Measurements from ENCODE around the gene ADCY9.
"Not testable (repeated sequence)": the region's sequence is repeated elsewhere in the genome, so short reads cannot be mapped to it uniquely, and the experiment has no call there.

Gene ADCY9

DNA sequence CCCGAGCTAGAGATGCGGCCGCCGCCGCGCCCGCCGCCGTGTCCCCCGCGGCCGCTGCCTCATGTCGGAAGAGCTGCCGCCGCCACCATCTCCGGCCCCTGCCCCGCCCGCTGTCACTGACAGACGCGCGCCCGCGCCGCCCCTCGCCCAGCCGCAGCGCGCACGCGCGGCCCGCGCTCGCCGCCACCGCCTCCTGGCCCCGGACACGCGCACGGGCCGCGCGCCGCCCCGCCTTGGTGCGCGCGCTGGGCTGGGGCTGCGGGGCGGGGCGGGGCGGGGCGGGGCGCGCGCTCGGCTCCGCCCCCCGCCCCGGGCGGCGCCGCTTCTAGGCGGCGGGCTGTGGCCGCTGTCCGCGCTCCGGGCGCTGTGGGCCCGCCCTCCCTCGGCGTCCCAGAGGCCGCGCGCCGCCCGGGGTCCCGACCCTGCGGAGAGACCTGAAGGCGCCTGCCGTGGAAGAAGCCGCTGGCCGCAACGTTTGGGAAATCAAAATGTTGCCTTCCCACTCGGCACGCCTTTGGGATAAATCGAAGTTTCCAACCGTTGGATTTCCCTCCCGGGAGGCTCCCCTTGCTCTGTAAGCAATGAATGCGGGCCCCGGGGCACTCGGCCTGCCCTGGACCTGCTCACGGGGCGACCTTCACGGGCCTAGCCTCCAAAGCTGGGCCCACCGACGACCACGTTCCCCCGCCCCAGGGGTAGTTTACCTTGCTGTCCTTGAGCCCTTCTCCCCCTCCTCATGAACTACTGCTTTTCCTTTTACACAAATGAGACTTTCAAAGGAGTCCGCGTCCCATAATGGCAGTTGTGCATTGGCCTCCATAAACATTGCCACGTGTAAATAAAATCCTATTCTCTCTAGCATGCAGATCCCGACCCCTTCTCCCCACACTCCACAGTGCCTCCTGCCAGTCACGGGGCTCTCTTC is at the start of gene ADCY9:
TSS of gene ADCY9 (minus strand) at position 118 of the 925 bp plus-strand sequence. CDS start 1,000 bp downstream, outside the sequence.
- DNase-seq (ENCODE audit: low read depth), result peak; percentile 66

GRCh38 chr16:4160658-4161430 is 44.6 kb upstream of the ADCY9 start:
- DNase-seq (ENCODE audit: low read depth), result no peak

DNA sequence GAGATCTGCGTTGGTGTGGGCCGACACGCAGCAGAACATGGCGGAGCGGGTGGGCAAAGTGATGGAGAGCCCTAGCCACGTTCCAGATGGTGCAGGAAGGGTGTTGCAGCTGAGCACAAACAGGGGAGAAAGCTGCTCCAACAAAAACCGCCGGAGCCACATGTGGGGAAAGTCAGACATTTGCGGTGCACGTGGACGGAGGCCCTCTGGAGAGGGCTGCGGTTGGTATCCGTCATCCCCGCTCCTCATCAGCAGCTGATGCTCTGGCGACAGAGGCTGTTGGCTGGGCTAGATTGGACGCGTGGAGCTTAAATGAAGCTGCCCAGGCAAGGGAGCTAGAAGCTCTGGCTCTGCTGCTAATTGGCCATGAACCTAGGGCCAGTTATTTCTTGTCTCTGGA is 43.5 kb upstream of the ADCY9 start:
- DNase-seq (ENCODE audit: low read depth), result no peak

DNA sequence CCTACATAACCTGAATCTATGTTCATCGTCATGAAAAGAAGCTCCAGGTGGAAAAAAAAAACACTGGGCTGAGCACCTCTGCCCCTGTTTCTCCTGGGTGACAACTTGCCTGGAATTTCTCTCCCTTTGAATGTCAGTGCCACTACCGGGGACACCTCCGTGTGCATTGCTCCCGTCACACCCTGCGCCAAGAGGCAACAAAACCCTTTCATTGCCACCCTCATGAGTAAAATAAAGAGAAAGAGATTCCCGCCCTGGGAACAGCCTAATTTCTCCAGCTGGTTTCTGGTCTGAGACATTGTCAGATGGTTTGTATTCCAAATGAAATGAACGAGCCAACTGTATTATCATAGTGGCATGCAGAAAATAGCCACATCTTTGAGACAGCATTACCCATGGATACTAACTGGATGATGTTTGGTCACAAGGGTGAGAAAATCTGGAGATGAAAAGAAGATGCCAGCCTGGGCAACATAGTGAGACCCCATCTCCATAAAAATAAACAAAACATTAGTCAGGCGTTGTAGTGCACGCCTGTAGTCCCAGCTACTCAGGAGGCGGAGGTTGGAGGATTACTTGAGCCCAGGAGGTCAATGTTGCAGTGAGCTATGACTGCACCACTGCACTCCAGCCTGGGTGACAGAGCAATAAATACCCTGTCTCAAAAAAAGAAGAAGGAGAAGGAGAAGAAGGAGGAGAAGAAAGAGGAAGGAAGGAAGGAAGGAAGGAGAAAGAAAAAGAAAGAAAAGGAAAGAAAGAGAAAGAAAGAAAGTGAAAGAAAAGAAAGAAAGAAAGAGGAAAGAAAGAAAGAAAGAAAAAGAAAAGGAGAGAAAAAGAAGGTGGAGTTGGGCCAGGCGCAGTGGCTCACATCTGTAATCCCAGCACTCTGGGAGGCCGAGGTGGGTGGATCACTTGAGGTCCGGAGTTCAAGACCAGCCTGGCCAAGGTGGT is 42.2 kb upstream of the ADCY9 start:
- DNase-seq (ENCODE audit: low read depth), result no peak

DNA sequence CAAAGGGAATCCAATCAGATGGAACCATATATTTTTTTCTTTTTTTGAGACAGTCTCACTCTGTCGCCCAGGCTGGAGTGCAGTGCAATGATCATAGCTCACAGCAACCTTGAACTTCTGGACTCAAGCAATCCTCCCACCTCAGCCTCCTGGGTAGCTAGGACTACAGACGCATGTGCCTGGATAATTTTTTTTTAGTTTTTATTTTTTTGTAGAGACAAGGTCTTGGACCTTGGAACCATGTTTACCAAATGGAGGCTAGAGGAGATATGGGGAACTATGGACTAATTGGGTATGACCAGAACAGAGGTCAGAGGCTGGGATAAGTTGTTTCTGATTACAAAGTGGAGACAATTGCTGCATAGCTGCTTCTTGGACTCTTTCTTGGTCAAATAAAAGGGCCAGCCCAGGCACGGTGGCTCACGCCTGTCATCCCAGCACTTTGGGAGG is 41.2 kb upstream of the ADCY9 start:
- DNase-seq (ENCODE audit: low read depth), result no peak

GRCh38 chr16:4156503-4156902 is 40.3 kb upstream of the ADCY9 start:
- not testable (repeated sequence) for DNase-seq (ENCODE audit: low read depth)

GRCh38 chr16:4153364-4153763 is 37.1 kb upstream of the ADCY9 start:
- DNase-seq (ENCODE audit: low read depth), result not testable (repeated sequence)

GRCh38 chr16:4152267-4152666 is 36.0 kb upstream of the ADCY9 start:
- no peak for DNase-seq (ENCODE audit: low read depth)

DNA sequence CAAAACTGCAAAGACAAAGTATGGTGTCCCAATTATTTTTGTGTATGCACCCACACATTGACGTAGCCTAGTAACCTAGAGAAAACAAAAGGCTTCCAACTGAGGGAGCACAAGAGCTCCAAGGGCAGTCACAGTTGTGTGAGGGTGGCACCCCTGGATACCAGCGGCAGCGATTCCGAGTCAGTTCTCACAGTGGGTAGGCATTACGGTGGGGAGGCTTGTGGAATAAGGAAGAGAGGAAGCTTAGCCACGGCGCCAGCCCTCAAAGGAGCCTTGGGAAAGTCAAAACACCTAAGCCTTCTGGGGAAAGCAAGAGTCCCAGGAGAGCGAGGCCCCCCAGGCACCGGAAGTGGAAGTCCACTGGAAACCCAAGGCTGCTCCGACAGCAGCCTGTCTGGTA is 31.0 kb upstream of the ADCY9 start:
- DNase-seq (ENCODE audit: low read depth), result no peak

- DNase-seq (ENCODE audit: low read depth), result no peak
Observed at GRCh38 chr16:4142268-4142667, 26.0 kb upstream of the ADCY9 start.

- no peak for DNase-seq (ENCODE audit: low read depth)
Observed at GRCh38 chr16:4141604-4142003, 25.4 kb upstream of the ADCY9 start.

DNA sequence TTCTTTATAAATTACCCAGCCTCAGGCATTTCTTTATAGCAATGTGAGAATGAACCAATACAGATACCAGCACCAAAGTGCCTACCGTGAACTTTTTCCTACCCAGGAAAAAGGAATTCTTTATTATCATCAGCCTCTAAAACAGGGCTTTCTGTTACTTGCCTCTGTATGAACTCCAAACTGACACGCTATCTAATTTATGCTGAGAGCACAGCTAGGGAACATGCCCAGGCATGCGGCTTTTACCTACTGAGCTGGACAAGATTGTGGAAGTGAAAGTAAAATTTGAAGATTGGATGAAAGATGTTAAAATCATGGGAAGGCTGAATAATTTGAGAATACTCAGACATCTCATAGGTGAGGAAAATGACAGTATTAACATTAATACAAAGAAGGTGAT is 24.4 kb upstream of the ADCY9 start:
- no peak for DNase-seq (ENCODE audit: low read depth)

- no peak for DNase-seq (ENCODE audit: low read depth)
Observed at GRCh38 chr16:4139968-4140367, 23.7 kb upstream of the ADCY9 start.

- no peak for DNase-seq (ENCODE audit: low read depth)
Observed at GRCh38 chr16:4138713-4139112, 22.5 kb upstream of the ADCY9 start.

- no peak for DNase-seq (ENCODE audit: low read depth)
Observed at GRCh38 chr16:4137438-4137837, 21.2 kb upstream of the ADCY9 start.

DNA sequence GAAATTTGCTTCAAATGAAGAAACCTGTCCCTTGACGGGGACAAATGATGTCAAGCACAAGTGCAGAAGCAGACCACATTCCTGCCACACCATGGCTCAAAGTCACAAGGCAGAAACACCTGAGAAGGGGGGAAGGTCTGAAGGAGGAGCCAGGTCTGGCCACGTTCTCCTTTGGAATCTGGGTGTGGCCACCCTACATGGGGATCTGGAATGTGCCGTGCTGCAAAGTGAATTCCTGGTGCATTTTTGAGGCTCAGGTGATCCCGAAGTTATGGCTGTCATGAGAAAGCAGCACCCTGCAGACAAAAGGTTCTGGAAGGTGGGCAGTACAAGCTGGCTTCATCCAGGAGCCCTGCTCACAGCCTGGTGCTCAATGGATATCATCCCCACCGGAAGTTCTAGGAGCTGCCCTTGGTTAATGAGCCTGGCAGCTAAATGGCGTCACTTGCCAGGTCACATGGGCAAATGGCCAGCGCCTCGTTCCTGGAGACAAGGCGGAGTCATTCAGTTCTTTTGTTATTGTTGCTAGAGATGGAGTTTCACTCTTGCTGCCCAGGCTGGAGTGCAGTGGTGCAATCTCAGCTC is 20.1 kb upstream of the ADCY9 start:
- DNase-seq (ENCODE audit: low read depth), result no peak

- DNase-seq (ENCODE audit: low read depth), result no peak
Observed at GRCh38 chr16:4135537-4135936, 19.3 kb upstream of the ADCY9 start.

DNA sequence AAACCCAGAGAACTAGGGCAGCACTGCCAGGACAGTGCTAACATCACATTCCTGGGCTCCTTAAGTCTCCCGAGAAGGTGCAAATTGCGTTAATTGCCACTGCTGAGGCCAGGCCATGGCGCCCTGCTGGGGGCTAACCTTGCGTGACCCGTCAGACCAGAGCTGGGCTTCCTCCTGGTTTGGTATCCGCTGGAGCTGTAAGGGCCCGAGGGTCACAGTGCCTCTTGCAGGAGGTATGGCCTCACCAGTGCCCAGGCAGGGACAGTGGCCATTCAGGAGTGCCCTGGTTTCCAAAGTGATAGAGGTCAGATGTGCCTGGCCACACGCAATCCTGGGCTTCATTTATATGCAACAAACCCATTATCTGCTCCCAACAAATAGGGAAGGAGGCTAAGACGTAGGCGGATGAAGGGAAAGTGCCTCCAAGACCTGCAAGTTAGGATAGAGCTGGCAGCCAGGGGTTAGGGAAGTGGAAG is 17.7 kb upstream of the ADCY9 start:
- DNase-seq (ENCODE audit: low read depth), result no peak

GRCh38 chr16:4131621-4132020 is 15.4 kb upstream of the ADCY9 start:
- no peak for DNase-seq (ENCODE audit: low read depth)

DNA sequence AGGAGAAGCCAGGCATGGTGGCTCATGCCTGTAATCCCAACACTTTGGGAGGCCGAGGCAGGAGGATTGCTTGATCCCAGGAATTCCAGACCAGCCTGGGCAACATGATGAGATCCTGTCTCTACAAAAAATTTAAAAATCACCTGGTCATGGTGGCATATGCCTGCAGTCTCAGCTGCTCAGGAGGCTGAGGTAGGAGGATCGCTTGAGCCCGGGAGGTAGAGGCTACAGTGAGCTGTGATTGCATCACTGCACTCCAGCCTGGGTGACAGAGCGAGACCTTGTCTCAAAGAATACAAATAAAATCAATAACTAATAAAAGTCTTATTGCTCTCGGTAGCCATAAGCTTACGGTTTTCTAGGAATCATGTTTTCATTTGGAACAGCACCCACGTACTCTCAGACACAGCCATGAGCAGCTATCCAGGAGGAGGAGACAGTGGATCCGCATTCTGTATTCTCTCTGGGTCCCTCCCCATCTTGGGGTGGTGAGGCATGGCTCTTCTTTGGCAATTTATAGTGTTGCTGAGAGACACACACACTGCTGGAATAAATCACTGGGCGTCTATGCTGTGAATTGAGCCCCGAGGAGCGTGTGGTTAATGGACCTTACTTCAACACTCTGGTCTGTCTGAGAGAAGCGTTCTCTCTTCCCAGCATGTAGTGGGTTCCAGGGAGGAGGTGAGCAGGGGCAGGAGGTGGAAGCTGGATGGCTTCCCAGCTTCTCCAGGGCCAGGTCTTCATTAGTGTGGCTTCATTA is 8.5 kb upstream of the ADCY9 start:
- DNase-seq (ENCODE audit: low read depth), result no peak
